Measurements from ENCODE around the gene DYSF.

Gene DYSF

GRCh38 chr2:71462056-71462605, 8.8 kb downstream of the DYSF start:
- no peak for TF ChIP-seq GATA3 (IDR thresholded peaks at IDR 0.05; ENCODE audit: low read depth, low read length)
- no peak for TF ChIP-seq GATA2 (IDR thresholded peaks at IDR 0.05; ENCODE audit: low read depth, low read length)

- TF ChIP-seq GATA2 (IDR thresholded peaks at IDR 0.05; ENCODE audit: low read depth, low read length) (no peak), GATA3 (IDR thresholded peaks at IDR 0.05; ENCODE audit: low read depth, low read length) (no peak)
These were observed 9.4 kb downstream of the DYSF start for GRCh38 chr2:71462641-71463341.

- TF ChIP-seq GATA3 (IDR thresholded peaks at IDR 0.05; ENCODE audit: low read depth, low read length) (no peak), GATA2 (IDR thresholded peaks at IDR 0.05; ENCODE audit: low read depth, low read length) (no peak)
These were observed 9.9 kb downstream of the DYSF start for GRCh38 chr2:71463342-71463654.

- TF ChIP-seq GATA3 (IDR thresholded peaks at IDR 0.05; ENCODE audit: low read depth, low read length) (no peak), GATA2 (IDR thresholded peaks at IDR 0.05; ENCODE audit: low read depth, low read length) (no peak)
These were observed 11.0 kb downstream of the DYSF start for GRCh38 chr2:71464389-71464788.

DNA sequence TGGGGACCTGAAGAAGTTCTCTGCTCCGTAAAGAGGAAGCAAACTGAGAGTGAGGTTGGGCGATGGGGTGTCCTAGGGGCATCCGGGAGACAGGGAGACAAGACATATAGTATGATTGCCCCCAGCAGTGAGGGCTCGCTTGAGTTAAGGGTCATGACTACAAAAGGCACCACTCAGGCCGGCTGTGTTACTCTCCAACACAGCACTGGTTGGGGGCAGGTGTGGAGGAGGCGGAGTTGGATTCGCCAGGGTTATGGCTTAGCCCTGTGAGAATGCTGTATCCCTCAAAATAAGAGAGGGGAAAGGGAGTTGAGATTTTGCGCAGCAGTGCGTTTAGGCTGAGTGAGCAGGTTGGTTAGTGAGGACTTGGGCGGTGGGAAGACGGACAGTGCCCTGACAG, 12.0 kb downstream of the DYSF start:
- TF ChIP-seq GATA2 (IDR thresholded peaks at IDR 0.05; ENCODE audit: low read depth, low read length) (no peak), GATA3 (IDR thresholded peaks at IDR 0.05; ENCODE audit: low read depth, low read length) (no peak)

DNA sequence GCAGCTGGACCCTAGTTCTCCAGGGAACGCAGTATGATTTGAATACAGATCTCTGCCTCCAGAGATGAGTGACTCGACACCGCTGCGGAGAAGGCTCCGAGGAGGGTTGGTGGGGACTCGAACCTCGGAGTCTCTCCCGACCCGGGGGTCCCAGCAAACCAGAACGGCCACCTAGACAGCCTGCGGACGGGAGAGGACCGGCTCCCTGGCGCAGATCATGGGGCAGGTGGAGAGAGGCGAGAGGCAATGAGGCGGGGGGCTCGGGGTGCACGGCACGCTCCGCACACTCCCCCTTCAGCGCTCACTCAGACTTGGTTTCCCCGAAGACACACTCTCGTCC, 12.6 kb downstream of the DYSF start:
- TF ChIP-seq GATA2 (IDR thresholded peaks at IDR 0.05; ENCODE audit: low read depth, low read length), result no peak
- TF ChIP-seq GATA3 (IDR thresholded peaks at IDR 0.05; ENCODE audit: low read depth, low read length), result no peak

DNA sequence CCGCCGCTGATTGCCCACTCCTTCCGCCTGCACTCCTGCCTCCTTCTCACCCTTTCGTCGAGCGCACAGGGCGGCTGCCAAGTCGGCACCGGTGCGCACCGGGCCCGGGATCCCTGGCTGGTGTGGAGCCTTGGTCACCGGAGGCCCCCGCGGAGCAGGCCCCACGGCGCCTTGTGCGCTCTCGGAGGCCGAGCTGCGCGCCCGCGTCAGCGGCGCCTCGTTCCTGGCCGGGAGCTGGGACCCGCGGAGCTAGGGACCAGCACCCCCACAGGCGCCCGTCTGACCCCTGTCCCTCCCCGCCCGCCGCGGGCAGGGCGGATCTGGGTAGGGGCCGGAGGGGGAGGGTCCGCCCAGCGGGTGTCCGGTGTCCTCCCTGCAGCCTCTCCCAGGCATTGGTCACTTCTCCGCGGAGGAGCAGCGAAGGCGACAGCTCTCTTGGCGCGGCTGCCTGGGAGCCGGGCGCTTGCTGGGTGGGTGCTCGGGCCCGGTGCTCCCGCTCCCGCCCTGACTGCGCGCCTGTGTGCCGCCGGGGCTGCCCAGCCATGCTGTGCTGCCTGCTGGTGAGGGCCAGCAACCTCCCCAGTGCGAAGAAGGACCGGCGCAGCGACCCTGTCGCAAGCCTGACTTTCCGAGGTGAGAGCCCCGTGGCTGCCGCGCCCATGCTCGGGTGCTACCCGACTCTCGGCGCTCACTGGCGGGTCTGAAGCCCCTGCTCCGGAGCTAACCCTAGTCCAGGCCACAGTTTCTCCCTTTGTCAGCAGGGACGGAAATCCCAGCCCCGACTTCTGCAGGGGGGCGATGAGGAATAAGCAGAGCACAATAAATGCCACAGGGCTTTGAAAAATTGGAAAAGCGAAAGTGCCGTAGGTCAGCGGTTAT, 13.2 kb downstream of the DYSF start:
- TF ChIP-seq GATA2 (IDR thresholded peaks at IDR 0.05; ENCODE audit: low read depth, low read length) (no peak), GATA3 (IDR thresholded peaks at IDR 0.05; ENCODE audit: low read depth, low read length) (no peak)

DNA sequence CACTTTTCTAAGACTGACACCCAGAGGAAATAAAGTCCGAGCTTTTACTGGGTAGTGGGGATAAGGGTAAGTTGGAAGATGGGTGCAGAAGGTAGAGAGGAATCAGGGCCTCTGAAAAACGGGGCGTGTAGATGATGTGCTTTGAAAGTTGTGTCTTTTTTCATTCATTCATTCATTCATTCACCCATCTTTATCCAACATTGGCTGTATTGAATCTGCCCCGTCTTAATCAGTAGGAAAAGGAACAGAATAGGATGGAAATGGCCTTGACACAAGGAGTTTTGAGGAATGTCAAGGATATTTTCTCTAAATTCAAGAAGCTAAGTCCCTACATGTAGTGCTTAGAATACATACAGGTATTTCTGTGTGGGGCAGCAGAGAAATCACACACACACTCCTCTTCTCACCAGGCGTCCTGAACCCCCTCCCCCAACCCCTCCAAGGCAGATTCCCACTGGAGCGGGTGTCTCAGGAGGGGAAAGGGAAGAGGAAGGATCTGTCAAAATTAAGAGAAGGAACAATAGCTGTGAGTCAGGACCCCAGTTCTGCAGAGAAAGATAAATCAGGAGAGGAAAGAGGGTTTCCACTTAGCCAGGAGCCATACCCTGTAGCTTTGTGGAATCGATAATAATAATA, 13.9 kb downstream of the DYSF start:
- TF ChIP-seq GATA3 (IDR thresholded peaks at IDR 0.05; ENCODE audit: low read depth, low read length), result no peak
- no peak for TF ChIP-seq GATA2 (IDR thresholded peaks at IDR 0.05; ENCODE audit: low read depth, low read length)

DNA sequence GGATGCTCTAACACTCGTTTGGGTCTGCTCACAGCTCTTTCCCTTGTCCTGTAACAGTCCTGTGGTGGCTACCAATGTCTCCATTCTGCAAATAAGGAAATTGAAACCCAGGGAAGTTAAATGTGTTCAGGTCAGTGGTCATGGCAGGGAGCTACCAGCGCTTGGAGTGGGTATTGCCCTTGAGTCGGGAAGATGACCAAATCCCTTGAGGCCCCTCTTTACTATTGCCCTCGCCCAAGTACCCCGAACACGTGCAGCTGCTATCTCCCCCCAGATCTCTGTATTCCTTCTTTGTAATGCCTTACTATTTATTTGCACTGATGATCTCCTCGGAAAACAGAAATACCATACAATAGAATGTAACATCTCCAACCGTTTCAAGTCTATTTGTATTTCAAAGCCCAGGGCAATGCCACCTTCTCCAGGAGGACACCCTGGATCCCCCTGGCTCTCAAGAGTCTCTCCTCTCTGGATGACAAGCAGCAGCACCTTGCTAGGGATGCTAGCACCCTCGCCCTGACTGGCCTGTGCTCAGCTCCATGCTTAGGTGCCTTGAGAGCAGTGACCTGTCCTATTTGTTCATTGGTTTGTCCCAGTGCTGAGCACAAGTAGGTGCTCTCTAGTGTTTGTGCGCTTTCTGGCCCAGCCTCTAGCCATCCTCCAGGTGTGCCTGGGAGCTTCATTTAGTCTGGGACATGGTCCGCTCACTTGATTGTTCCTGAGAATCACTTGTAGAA, 15.1 kb downstream of the DYSF start:
- TF ChIP-seq GATA2 (IDR thresholded peaks at IDR 0.05; ENCODE audit: low read depth, low read length), result no peak
- no peak for TF ChIP-seq GATA3 (IDR thresholded peaks at IDR 0.05; ENCODE audit: low read depth, low read length)

GRCh38 chr2:71469403-71470398, 16.3 kb downstream of the DYSF start:
- no peak for TF ChIP-seq GATA2 (IDR thresholded peaks at IDR 0.05; ENCODE audit: low read depth, low read length)
- TF ChIP-seq GATA3 (IDR thresholded peaks at IDR 0.05; ENCODE audit: low read depth, low read length), result no peak

GRCh38 chr2:71471276-71471675, 17.9 kb downstream of the DYSF start:
- TF ChIP-seq GATA3 (IDR thresholded peaks at IDR 0.05; ENCODE audit: low read depth, low read length) (no peak), GATA2 (IDR thresholded peaks at IDR 0.05; ENCODE audit: low read depth, low read length) (no peak)

DNA sequence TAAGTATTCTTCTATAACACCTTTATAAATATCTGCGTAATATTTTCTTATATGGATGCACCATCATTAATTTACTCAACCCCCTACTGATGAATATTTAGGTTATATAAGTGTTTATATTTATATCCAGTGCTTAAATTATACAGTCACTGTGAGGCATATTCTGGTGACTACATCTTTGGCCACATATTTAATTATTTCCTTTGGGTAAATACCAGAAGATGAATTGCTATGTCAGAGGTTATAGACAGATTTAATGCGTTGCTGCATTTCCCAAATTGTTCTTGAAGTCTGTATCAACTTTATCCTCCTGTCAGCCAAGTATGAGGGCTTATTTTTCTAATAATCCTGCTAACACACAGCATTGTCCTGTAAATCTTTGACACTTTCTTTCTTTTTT, 18.7 kb downstream of the DYSF start:
- TF ChIP-seq GATA3 (IDR thresholded peaks at IDR 0.05; ENCODE audit: low read depth, low read length) (no peak), GATA2 (IDR thresholded peaks at IDR 0.05; ENCODE audit: low read depth, low read length) (no peak)

Data from SH-SY5Y (cell line).